Measurements from ENCODE around the gene CFAP221. TPM values are rescaled to one million over a fixed set of nuclear protein-coding genes. Genes with fewer than 3 reads are reported as not detected.
A peak's percentile ranks its signal among the peaks of the same experiment; 100 is the strongest.

Gene CFAP221
- total and polyA plus RNA-seq, 8 donors = 10.1 to 25.3 (median 15.2) TPM

DNA sequence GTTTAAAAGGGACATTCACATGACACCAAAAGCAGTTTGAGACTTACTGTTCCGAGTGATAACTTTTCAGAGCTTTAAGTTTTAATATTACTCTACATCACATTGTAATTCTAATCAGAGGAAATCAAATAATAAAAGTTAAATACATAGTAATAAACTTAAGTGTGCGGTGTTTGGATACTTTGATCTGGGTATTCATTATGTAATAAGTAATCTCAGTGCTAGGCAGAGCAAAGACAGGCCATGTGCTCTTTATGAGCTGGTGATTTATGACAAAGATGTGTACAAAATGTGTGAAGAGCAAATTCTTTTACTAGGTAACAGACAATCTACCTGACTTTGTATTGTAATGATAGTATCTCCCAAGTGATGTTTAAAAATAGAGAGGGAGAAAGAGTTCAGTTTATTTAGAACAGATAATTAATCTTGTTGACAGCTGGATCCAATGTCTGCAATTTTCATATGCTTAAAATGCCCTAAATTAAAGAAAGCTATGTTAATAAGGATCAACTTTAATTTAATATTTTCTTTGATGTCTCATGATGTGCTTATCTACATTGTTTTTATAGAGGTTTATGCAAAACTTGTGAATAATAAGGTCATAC lies 4.4 kb downstream of the CFAP221 start:
- H3K4me1 ChIP-seq = peaks cover 20 to 54% (median 50%) of the 10 kb centered on the region in 3 donors
- 39 to 41% methylated on average over 2 of the region's 2 CpGs for WGBS, 2 donors
- FAIRE-seq = no peak
- TF ChIP-seq, protein P1, sequence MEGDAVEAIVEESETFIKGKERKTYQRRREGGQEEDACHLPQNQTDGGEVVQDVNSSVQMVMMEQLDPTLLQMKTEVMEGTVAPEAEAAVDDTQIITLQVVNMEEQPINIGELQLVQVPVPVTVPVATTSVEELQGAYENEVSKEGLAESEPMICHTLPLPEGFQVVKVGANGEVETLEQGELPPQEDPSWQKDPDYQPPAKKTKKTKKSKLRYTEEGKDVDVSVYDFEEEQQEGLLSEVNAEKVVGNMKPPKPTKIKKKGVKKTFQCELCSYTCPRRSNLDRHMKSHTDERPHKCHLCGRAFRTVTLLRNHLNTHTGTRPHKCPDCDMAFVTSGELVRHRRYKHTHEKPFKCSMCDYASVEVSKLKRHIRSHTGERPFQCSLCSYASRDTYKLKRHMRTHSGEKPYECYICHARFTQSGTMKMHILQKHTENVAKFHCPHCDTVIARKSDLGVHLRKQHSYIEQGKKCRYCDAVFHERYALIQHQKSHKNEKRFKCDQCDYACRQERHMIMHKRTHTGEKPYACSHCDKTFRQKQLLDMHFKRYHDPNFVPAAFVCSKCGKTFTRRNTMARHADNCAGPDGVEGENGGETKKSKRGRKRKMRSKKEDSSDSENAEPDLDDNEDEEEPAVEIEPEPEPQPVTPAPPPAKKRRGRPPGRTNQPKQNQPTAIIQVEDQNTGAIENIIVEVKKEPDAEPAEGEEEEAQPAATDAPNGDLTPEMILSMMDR (IDR thresholded peaks at IDR 0.05) = no peak
- H3K27ac ChIP-seq = peak overlapping the region in 3 of 4 donors; percentile 13 to 93 (median 92)
- H3K4me3 ChIP-seq = no peak overlapping the region
- intact Hi-C loops (cut with DNase I) = no loop called here
- no peaks in the 10 kb centered on the region for H3K27me3 ChIP-seq
- H3K9me3 ChIP-seq = no peaks in the 10 kb centered on the region
- DNase-seq = no peak
- ATAC-seq = no peak
- H3K36me3 ChIP-seq = no peaks in the 10 kb centered on the region

GRCh38 chr2:119549241-119549640 lies 5.0 kb downstream of the CFAP221 start:
- peak in 1 of 6 donors; percentile 51 for DNase-seq
- TF ChIP-seq, protein P1 (IDR thresholded peaks at IDR 0.05) = no peak
- H3K27ac ChIP-seq = peak overlapping the region in 3 of 4 donors; percentile 52 to 93 (median 92)
- H3K4me3 ChIP-seq = no peak overlapping the region
- H3K27me3 ChIP-seq = no peaks in the 10 kb centered on the region
- H3K4me1 ChIP-seq = peaks cover 26 to 60% (median 50%) of the 10 kb centered on the region in 3 donors
- ATAC-seq = peak; percentile 2 to 58 (median 30)
- FAIRE-seq = no peak
- intact Hi-C loops (cut with DNase I) = no loop called here
- H3K36me3 ChIP-seq = no peaks in the 10 kb centered on the region
- 57 to 59% methylated on average over 1 of the region's 1 CpG for WGBS, 2 donors
- H3K9me3 ChIP-seq = no peaks in the 10 kb centered on the region

- DNase-seq (no peak), ATAC-seq (peak; percentile 39 to 68 (median 60)), FAIRE-seq (no peak)
- Histone ChIP-seq H3K4me3 (no peak overlapping the region), H3K4me1 (peaks cover 35 to 70% (median 61%) of the 10 kb centered on the region in 3 donors), H3K27ac (peak overlapping the region in 2 of 4 donors; percentile 83 to 93), H3K36me3 (no peaks in the 10 kb centered on the region), H3K27me3 (no peaks in the 10 kb centered on the region), H3K9me3 (no peaks in the 10 kb centered on the region)
- intact Hi-C loops (cut with DNase I) = no loop called here
- WGBS, 2 donors = 42 to 47% methylated on average over 2 of the region's 2 CpGs
- TF ChIP-seq, protein P1 (IDR thresholded peaks at IDR 0.05) = no peak
Measured at GRCh38 chr2:119550346-119550745, 6.1 kb downstream of the CFAP221 start.

DNA sequence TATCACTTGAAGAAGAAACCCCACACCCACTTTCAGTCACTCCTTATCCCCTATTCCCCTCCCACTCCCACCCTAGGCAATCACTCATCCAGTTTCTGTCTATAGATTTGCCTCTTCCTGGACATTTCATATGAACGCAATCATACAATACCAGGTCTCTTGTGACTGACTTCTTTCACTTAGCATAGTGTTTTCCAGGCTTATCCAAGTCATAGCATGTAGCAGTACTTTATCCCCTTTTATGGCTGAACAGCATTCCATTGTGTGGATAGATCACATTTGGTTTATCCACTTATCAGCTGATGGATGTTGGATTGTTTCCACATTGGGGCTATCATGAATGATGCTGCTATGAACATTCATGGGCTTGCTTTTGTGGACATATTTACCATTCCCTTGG lies 6.6 kb downstream of the CFAP221 start:
- Histone ChIP-seq H3K27ac (peak overlapping the region in 2 of 4 donors; percentile 83 to 93), H3K27me3 (no peaks in the 10 kb centered on the region), H3K36me3 (no peaks in the 10 kb centered on the region), H3K4me1 (peaks cover 38 to 70% (median 62%) of the 10 kb centered on the region in 3 donors), H3K4me3 (no peak overlapping the region), H3K9me3 (no peaks in the 10 kb centered on the region)
- no peak for FAIRE-seq
- no peak for ATAC-seq
- DNase-seq = no peak
- 92 to 97% methylated on average over 1 of the region's 1 CpG for WGBS, 2 donors
- TF ChIP-seq, protein P1 (IDR thresholded peaks at IDR 0.05) = no peak
- intact Hi-C loops (cut with DNase I) = no loop called here

DNA sequence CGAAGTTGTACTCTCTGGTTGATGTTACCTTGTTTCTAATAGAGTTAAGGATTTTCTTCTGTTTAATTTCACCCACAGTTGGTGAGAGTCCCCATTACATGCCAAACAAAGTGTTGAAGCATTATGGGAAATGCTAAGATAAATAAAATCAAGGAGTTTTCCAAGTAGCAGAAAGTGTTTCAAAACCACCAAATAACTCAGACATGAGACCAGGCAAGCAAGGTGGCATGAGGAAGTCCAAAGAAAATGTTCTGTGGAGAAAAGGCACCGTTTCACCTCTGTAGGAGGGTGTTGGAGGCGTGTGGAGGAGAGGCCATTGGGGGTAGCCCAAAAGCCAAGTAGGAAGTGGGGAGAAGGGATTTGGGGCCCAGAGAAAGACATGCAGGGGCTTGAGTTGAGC lies 8.7 kb downstream of the CFAP221 start:
- Histone ChIP-seq H3K4me3 (no peak overlapping the region), H3K27ac (peak overlapping the region; percentile 10 to 88 (median 59)), H3K27me3 (no peaks in the 10 kb centered on the region), H3K36me3 (no peaks in the 10 kb centered on the region), H3K4me1 (peaks cover 38 to 63% (median 53%) of the 10 kb centered on the region in 3 donors), H3K9me3 (no peaks in the 10 kb centered on the region)
- intact Hi-C loops (cut with DNase I) = no loop called here
- WGBS, 2 donors = 73 to 76% methylated on average over 3 of the region's 3 CpGs
- TF ChIP-seq, protein P1 (IDR thresholded peaks at IDR 0.05) = no peak
- FAIRE-seq (no peak), ATAC-seq (no peak), DNase-seq (no peak)
